GM15510 (cell line): Measurements from ENCODE around the gene ATXN7L3B.

ENCODE experiments used
- POLR2A ChIP-seq: IDR thresholded peaks from 3 replicates; pipeline ENCODE4 v1.6.1; 2011; ENCODE audit warnings: borderline replicate concordance; ENCODE audit not compliant: insufficient read length; ENCODE audit errors: extremely low read depth

Gene ATXN7L3B

GRCh38 chr12:74538491-74539258, 1.0 kb downstream of the ATXN7L3B start:
- TF ChIP-seq POLR2A: no peak

GRCh38 chr12:74539261-74539660, 1.6 kb downstream of the ATXN7L3B start:
- no peak for TF ChIP-seq POLR2A

- no peak for TF ChIP-seq POLR2A
Measured at GRCh38 chr12:74539765-74540526, 2.3 kb downstream of the ATXN7L3B start.

GRCh38 chr12:74541074-74541473, 3.4 kb downstream of the ATXN7L3B start:
- TF ChIP-seq POLR2A: no peak

GRCh38 chr12:74547249-74547648, 9.6 kb downstream of the ATXN7L3B start:
- TF ChIP-seq POLR2A: no peak

GRCh38 chr12:74551291-74551690, 13.7 kb downstream of the ATXN7L3B start:
- no peak for TF ChIP-seq POLR2A

- no peak for TF ChIP-seq POLR2A
Measured at GRCh38 chr12:74552201-74552600, 14.6 kb downstream of the ATXN7L3B start.

GRCh38 chr12:74559728-74560127, 22.1 kb downstream of the ATXN7L3B start:
- TF ChIP-seq POLR2A: no peak

- TF ChIP-seq POLR2A: no peak
Measured at GRCh38 chr12:74563927-74564326, 26.3 kb downstream of the ATXN7L3B start.

- no peak for TF ChIP-seq POLR2A
Measured at GRCh38 chr12:74578486-74578885, 40.9 kb downstream of the ATXN7L3B start.

GRCh38 chr12:74579446-74579845, 41.8 kb downstream of the ATXN7L3B start:
- no peak for TF ChIP-seq POLR2A

GRCh38 chr12:74579981-74580380, 42.3 kb downstream of the ATXN7L3B start:
- TF ChIP-seq POLR2A: no peak

GRCh38 chr12:74581439-74581838, 43.8 kb downstream of the ATXN7L3B start:
- TF ChIP-seq POLR2A: no peak

- TF ChIP-seq POLR2A: no peak
Measured at GRCh38 chr12:74584483-74585062, 46.9 kb downstream of the ATXN7L3B start.

- TF ChIP-seq POLR2A: no peak
Measured at GRCh38 chr12:74586251-74586650, 48.6 kb downstream of the ATXN7L3B start.
